ENCODE measurements around the gene REC114. TPM values are rescaled to one million over a fixed set of nuclear protein-coding genes. Genes with fewer than 3 reads are reported as not detected.
A peak's percentile ranks its signal among the peaks of the same experiment; 100 is the strongest.

The REC114 gene
- total and polyA plus RNA-seq, 2 experiments from 2014 or later = 2.3 to 2.8 TPM

DNA sequence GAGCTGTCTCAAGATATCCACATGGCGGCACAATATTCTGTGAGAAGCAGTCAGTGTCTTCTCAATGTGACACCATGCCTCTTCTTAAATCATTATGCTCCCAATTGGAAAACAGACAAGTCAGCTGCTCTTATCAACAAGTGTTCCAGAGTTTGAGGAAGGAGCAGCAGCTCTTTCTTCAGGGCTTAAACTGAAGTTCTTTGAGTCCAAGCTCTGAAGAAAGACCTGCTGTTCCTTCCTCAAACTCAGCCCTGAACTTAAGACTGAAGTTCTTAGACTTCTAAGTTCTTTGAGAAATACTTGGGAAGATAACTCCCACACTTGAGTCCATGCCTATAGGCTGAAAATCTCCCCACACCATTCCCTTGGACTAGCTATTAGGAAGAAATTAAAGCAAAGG lies 146.8 kb downstream of the REC114 start:
- Histone ChIP-seq H3K27me3 (no peaks in the 10 kb centered on the region), H3K9me3 (ENCODE audit: low read depth) (no peaks in the 10 kb centered on the region), H3K4me3 (no peak overlapping the region), H3K4me1 (ENCODE audit: low read depth) (peaks cover 5% of the 10 kb centered on the region), H3K36me3 (peaks cover 39% of the 10 kb centered on the region), H3K27ac (no peak overlapping the region)
- no peak for DNase-seq (ENCODE audit: low read depth in 1 of 2, low spot score in 1 of 2)
- TF ChIP-seq, protein P1, sequence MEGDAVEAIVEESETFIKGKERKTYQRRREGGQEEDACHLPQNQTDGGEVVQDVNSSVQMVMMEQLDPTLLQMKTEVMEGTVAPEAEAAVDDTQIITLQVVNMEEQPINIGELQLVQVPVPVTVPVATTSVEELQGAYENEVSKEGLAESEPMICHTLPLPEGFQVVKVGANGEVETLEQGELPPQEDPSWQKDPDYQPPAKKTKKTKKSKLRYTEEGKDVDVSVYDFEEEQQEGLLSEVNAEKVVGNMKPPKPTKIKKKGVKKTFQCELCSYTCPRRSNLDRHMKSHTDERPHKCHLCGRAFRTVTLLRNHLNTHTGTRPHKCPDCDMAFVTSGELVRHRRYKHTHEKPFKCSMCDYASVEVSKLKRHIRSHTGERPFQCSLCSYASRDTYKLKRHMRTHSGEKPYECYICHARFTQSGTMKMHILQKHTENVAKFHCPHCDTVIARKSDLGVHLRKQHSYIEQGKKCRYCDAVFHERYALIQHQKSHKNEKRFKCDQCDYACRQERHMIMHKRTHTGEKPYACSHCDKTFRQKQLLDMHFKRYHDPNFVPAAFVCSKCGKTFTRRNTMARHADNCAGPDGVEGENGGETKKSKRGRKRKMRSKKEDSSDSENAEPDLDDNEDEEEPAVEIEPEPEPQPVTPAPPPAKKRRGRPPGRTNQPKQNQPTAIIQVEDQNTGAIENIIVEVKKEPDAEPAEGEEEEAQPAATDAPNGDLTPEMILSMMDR (IDR thresholded peaks at IDR 0.05; ENCODE audit: low read depth, low read length) = no peak

DNA sequence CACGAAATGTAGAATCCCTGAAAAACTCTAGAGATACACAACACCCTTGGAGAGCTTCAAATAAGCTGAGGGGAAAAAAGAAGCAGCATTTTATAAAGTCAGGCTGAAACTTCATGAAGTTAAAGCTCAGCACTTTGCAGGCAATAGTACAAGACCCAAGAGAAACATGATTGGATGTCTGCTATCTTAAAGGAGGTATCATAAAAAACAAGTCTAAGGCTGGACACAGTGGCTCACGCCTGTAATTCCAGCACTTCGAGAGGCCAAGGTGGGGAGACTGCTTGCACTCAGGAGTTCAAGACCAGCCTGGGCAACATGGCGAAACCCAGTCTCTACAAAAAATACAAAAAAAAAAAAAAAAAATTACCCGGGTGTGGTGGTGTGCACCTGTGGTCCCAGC lies 147.3 kb downstream of the REC114 start:
- H3K4me1 ChIP-seq (ENCODE audit: low read depth) = peaks cover 5% of the 10 kb centered on the region
- H3K27ac ChIP-seq = no peak overlapping the region
- H3K36me3 ChIP-seq = peaks cover 39% of the 10 kb centered on the region
- H3K27me3 ChIP-seq = no peaks in the 10 kb centered on the region
- DNase-seq (ENCODE audit: low read depth in 1 of 2, low spot score in 1 of 2) = no peak
- H3K9me3 ChIP-seq (ENCODE audit: low read depth) = no peaks in the 10 kb centered on the region
- H3K4me3 ChIP-seq = no peak overlapping the region
- TF ChIP-seq, protein P1 (IDR thresholded peaks at IDR 0.05; ENCODE audit: low read depth, low read length) = no peak

DNA sequence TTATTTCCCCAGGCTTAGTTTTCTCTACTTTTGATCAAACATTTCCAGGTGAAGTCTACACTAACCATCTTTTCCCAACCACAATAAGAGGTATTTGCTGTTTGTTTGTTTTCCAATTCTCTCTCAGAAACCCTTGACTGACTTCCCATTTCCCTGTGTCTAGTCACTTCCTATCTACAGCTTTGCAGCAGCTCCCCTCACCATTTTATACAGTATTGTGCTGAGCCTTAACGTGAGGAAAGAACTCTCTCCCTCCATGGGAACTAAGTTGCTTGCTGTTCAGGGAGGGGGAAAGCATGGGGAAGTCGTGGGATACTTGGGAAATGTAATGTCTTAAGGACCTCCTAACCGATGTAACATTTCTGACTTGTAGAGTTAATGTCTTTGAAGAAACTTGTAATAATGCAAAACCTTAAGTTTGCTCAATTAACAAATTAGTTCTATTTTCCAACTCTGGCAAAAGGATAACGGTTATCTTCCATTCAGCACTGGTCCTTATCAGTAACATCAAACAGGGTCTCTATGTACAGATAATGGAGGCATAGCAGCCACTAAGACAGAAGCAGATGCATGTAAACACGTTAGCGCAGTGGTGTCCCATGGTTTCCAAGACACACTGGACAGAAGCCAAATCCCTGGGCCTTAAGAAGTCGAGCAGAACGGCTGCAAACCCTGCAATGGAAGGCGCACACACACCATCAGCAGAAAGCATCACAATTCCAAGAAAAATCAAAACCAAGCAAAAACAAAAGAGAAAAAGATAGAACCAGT lies 150.5 kb downstream of the REC114 start:
- H3K4me1 ChIP-seq (ENCODE audit: low read depth) = peaks cover 32% of the 10 kb centered on the region
- no peak overlapping the region for H3K27ac ChIP-seq
- DNase-seq (ENCODE audit: low read depth in 1 of 2, low spot score in 1 of 2) = peak in 1 of 2 donors; percentile 67
- TF ChIP-seq, protein P1 (IDR thresholded peaks at IDR 0.05; ENCODE audit: low read depth, low read length) = no peak
- no peak overlapping the region for H3K4me3 ChIP-seq
- no peaks in the 10 kb centered on the region for H3K9me3 ChIP-seq (ENCODE audit: low read depth)
- H3K36me3 ChIP-seq = peaks cover 24% of the 10 kb centered on the region
- H3K27me3 ChIP-seq = no peaks in the 10 kb centered on the region

DNA sequence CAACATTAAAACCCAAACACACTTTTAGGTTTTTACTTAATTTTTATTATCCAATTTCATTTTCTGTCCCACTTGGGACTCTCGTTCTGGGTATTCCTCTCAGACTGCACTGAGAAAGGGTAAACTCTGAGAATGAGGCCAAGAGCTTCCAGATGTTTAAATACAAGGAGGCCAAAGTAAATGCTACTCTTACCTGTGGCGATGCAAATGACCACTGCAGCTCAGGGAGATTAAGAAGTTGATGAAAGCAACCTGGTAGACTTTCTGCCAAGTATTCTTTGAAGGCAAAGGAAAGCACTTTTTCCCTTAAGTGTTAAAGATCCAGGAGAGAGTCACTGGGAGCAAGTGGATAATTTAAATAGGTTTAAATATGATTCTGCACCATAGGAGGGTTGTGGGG lies 151.1 kb downstream of the REC114 start:
- H3K27me3 ChIP-seq = no peaks in the 10 kb centered on the region
- H3K36me3 ChIP-seq = peaks cover 18% of the 10 kb centered on the region
- H3K27ac ChIP-seq = no peak overlapping the region
- no peaks in the 10 kb centered on the region for H3K9me3 ChIP-seq (ENCODE audit: low read depth)
- peaks cover 38% of the 10 kb centered on the region for H3K4me1 ChIP-seq (ENCODE audit: low read depth)
- H3K4me3 ChIP-seq = no peak overlapping the region
- DNase-seq (ENCODE audit: low read depth in 1 of 2, low spot score in 1 of 2) = no peak
- TF ChIP-seq, protein P1 (IDR thresholded peaks at IDR 0.05; ENCODE audit: low read depth, low read length) = no peak

DNA sequence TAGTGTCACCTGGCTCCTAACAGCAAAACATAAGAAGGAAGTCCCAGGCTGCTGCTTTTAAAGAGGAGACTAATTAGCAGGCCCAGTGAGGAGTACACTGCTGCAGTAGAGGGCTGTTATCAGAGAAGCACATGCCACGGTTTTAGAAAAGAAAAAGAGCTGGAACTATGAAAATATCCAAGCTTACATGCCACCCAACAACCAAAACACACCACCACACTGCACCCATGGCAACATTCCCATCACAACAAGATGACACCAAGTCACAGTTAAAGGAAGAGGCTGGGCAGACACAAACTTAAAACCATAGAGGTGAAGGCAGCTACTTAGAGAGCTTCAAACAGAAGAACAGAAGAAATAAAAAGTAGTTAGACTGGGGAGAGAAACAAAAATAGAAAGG lies 153.2 kb downstream of the REC114 start:
- Histone ChIP-seq H3K27ac (peak overlapping the region; percentile 49), H3K4me3 (no peak overlapping the region), H3K27me3 (no peaks in the 10 kb centered on the region), H3K36me3 (peaks cover 10% of the 10 kb centered on the region), H3K9me3 (ENCODE audit: low read depth) (no peaks in the 10 kb centered on the region), H3K4me1 (ENCODE audit: low read depth) (peaks cover 52% of the 10 kb centered on the region)
- TF ChIP-seq, protein P1 (IDR thresholded peaks at IDR 0.05; ENCODE audit: low read depth, low read length) = no peak
- peak in 1 of 2 donors; percentile 26 for DNase-seq (ENCODE audit: low read depth in 1 of 2, low spot score in 1 of 2)

Data from cardiac muscle cell (in vitro differentiated cells and primary cell).